Testis (tissue), 2 donors: ENCODE data around the gene TBL1X.

Experiments
- POLR2A ChIP-seq: fragments of 450-650 bp; IDR thresholded peaks from one replicate; pipeline ENCODE4 v1.6.1; 2017; ENCODE audit warnings: antibody characterized with exemption, mild to moderate bottlenecking, moderate library complexity
- TF ChIP-seq, protein P1 (sequence below), 3 experiments: fragments of 450-650 bp in 2 of 3; fragments of 200-600 bp in 1 of 3; sonication (generic) in 1 of 3; IDR thresholded peaks; one replicate each; pipeline ENCODE4 v1.5.1; 2016 to 2019; ENCODE audit warnings: antibody characterized with exemption in 3 of 3, mild to moderate bottlenecking in 2 of 3, moderate library complexity in 1 of 3

- no peak for TF ChIP-seq POLR2A
- TF ChIP-seq, protein P1, sequence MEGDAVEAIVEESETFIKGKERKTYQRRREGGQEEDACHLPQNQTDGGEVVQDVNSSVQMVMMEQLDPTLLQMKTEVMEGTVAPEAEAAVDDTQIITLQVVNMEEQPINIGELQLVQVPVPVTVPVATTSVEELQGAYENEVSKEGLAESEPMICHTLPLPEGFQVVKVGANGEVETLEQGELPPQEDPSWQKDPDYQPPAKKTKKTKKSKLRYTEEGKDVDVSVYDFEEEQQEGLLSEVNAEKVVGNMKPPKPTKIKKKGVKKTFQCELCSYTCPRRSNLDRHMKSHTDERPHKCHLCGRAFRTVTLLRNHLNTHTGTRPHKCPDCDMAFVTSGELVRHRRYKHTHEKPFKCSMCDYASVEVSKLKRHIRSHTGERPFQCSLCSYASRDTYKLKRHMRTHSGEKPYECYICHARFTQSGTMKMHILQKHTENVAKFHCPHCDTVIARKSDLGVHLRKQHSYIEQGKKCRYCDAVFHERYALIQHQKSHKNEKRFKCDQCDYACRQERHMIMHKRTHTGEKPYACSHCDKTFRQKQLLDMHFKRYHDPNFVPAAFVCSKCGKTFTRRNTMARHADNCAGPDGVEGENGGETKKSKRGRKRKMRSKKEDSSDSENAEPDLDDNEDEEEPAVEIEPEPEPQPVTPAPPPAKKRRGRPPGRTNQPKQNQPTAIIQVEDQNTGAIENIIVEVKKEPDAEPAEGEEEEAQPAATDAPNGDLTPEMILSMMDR (IDR thresholded peaks at IDR 0.05) = no peak
Measured at GRCh38 chrX:9767375-9767774, 302.5 kb downstream of the TBL1X start.
